Gastrocnemius medialis (tissue), 4 donors: ENCODE data around the gene RASAL2.

Source experiments
- POLR2A ChIP-seq, 2 donors: fragments of 450-650 bp; IDR thresholded peaks; one replicate each; pipeline ENCODE4 v1.6.1; 2017; ENCODE audit warnings: antibody characterized with exemption in 2 of 2, mild to moderate bottlenecking in 2 of 2, moderate library complexity in 2 of 2
- TF ChIP-seq, protein P1 (sequence below), 5 experiments: fragments of 450-650 bp in 3 of 5; fragments of 200-600 bp in 2 of 5; sonication (generic) in 2 of 5; IDR thresholded peaks in 4 of 5; conservative IDR thresholded peaks in 1 of 5; 1 replicate in 4 of 5; 2 replicates in 1 of 5; pipeline ENCODE4 v1.5.1; 2016 to 2019; ENCODE audit warnings: antibody characterized with exemption in 5 of 5, mild to moderate bottlenecking in 3 of 5, moderate library complexity in 3 of 5

DNA sequence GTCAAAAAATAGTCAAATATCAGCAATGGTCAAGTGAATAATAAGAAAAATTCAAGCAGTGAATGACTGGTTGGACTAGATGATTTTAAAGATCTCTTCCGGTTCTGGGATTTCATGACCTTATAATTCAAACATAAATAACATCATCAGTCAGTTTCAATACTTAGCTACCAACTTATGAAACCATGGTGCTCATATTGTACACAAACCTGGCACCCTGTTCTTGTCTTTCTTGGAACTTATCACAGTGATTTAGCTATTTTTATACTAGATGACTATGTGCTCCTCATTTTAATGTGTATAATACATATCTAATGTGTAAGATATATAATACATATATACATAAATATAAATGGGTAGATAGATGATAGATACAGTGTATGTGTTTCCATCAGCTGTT is 245.9 kb downstream of the RASAL2 start:
- TF ChIP-seq, protein P1, sequence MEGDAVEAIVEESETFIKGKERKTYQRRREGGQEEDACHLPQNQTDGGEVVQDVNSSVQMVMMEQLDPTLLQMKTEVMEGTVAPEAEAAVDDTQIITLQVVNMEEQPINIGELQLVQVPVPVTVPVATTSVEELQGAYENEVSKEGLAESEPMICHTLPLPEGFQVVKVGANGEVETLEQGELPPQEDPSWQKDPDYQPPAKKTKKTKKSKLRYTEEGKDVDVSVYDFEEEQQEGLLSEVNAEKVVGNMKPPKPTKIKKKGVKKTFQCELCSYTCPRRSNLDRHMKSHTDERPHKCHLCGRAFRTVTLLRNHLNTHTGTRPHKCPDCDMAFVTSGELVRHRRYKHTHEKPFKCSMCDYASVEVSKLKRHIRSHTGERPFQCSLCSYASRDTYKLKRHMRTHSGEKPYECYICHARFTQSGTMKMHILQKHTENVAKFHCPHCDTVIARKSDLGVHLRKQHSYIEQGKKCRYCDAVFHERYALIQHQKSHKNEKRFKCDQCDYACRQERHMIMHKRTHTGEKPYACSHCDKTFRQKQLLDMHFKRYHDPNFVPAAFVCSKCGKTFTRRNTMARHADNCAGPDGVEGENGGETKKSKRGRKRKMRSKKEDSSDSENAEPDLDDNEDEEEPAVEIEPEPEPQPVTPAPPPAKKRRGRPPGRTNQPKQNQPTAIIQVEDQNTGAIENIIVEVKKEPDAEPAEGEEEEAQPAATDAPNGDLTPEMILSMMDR (IDR thresholded peaks at IDR 0.05 in 4 of 5, conservative IDR thresholded peaks at IDR 0.05 in 1 of 5): no peak
- TF ChIP-seq POLR2A (IDR thresholded peaks at IDR 0.05): no peak
